H1 (cell line): ENCODE results near the gene WWC1. TPM values are rescaled to one million over a fixed set of nuclear protein-coding genes. Genes with fewer than 3 reads are reported as not detected.

ENCODE experiments used
- CTCF ChIA-PET: fragments of 300-600 bp; sonication (Branson Sonifier 250); formaldehyde crosslinking; loops from one replicate; lab custom pipeline; 2021; ENCODE audit not compliant: partially characterized antibody; lab: Charles Lee
- POLR2A ChIA-PET: fragments of 300-600 bp; sonication (Branson Sonifier 250); formaldehyde crosslinking; loops from one replicate; lab custom pipeline; 2021; ENCODE audit warnings: inconsistent platforms; ENCODE audit not compliant: partially characterized antibody; lab: Charles Lee
- DNase-seq, 2 experiments: peaks; one replicate each; pipeline versions ENCODE4 v3.0.0 to v3.0.0-alpha.2; 2010 to 2022; ENCODE audit warnings: low spot score in 2 of 2, low read depth in 1 of 2, mixed read lengths in 1 of 2
- FAIRE-seq: peaks from 2 replicates; lab custom pipeline; 2011; peaks lifted over from hg19 to GRCh38; lab: Jason Lieb, UNC
- H2AFZ ChIP-seq: 2 replicates; pipeline ENCODE4 v1.8.1; 2012; ENCODE audit warnings: low read length, inconsistent platforms
- H2AK5ac ChIP-seq: 2 replicates; pipeline ENCODE4 v1.6.1; 2013; ENCODE audit warnings: low read depth, low read length
- H2BK120ac ChIP-seq: replicated peaks from 2 replicates; pipeline ENCODE3; 2013; ENCODE audit warnings: low read depth, low read length, inconsistent platforms
- H2BK12ac ChIP-seq: 2 replicates; pipeline ENCODE4 v1.6.1; 2013; ENCODE audit warnings: low read depth, low read length
- H2BK15ac ChIP-seq: 2 replicates; pipeline ENCODE4 v1.6.1; 2013; ENCODE audit warnings: low read length
- H2BK20ac ChIP-seq: 2 replicates; pipeline ENCODE4 v1.6.1; 2013; ENCODE audit warnings: low read length
- H2BK5ac ChIP-seq: 2 replicates; pipeline ENCODE4 v1.6.1; 2013; ENCODE audit warnings: low read depth, low read length
- H3K14ac ChIP-seq: 2 replicates; pipeline ENCODE4 v1.6.1; 2013; ENCODE audit warnings: inconsistent platforms; ENCODE audit not compliant: insufficient read length
- H3K18ac ChIP-seq: 2 replicates; pipeline ENCODE4 v1.6.1; 2013; ENCODE audit warnings: low read length; ENCODE audit errors: extremely low read depth
- H3K23ac ChIP-seq: 2 replicates; pipeline ENCODE4 v1.6.1; 2013; ENCODE audit warnings: inconsistent platforms; ENCODE audit not compliant: insufficient read length
- H3K23me2 ChIP-seq: 2 replicates; pipeline ENCODE4 v1.6.1; 2013; ENCODE audit warnings: low read depth, low read length
- H3K27ac ChIP-seq: 2 replicates; pipeline ENCODE4 v1.6.1; 2011; ENCODE audit warnings: low read depth, low read length, inconsistent platforms
- H3K27me3 ChIP-seq, 4 experiments: replicated peaks in 1 of 4; 1 replicate in 1 of 4; 2 replicates in 3 of 4; pipeline versions ENCODE4 v1.6.1 to v1.8.1; 2011 to 2013; ENCODE audit warnings: low read length in 3 of 4, mild to moderate bottlenecking in 3 of 4, inconsistent platforms in 2 of 4, mixed read lengths in 2 of 4, moderate library complexity in 1 of 4; ENCODE audit not compliant: control insufficient read depth in 3 of 4, insufficient read depth in 3 of 4; ENCODE audit errors: extremely low read depth in 1 of 4
- H3K36me3 ChIP-seq, 4 experiments: 2 replicates each; pipeline versions ENCODE4 v1.6.1 to v1.8.1; 2011 to 2013; ENCODE audit warnings: mild to moderate bottlenecking in 4 of 4, low read length in 3 of 4, moderate library complexity in 2 of 4, control low read depth in 1 of 4, inconsistent platforms in 1 of 4; ENCODE audit not compliant: insufficient read depth in 4 of 4, control insufficient read depth in 2 of 4
- H3K4ac ChIP-seq: replicated peaks from 2 replicates; pipeline ENCODE3; 2013; ENCODE audit warnings: low read length, low read depth, mixed read lengths, inconsistent platforms; ENCODE audit not compliant: insufficient read length
- H3K4me1 ChIP-seq, 4 experiments: replicated peaks in 1 of 4; 1 replicate in 1 of 4; 2 replicates in 3 of 4; pipeline versions ENCODE4 v1.6.1 to v1.8.1; 2011 to 2013; ENCODE audit warnings: low read length in 3 of 4, inconsistent platforms in 2 of 4, mixed read lengths in 1 of 4; ENCODE audit not compliant: insufficient read depth in 4 of 4, control insufficient read depth in 3 of 4
- H3K4me2 ChIP-seq, 2 experiments: 2 replicates each; pipeline versions ENCODE4 v1.6.1 to v1.8.1; 2011 to 2013; ENCODE audit warnings: low read depth in 2 of 2, low read length in 2 of 2, control low read depth in 1 of 2, inconsistent platforms in 1 of 2, mild to moderate bottlenecking in 1 of 2; ENCODE audit not compliant: insufficient read depth in 1 of 2
- H3K4me3 ChIP-seq, 4 experiments: fragments of 200-600, 300-600 bp in 1 of 4; sonication (generic), shearing (Covaris generic), sonication (Bioruptor Twin) in 1 of 4; 2 replicates each; pipeline versions ENCODE4 v1.5.1 to v1.8.1; 2011 to 2016; ENCODE audit warnings: low read length in 4 of 4, low read depth in 3 of 4, control low read depth in 2 of 4, inconsistent platforms in 2 of 4, mild to moderate bottlenecking in 2 of 4, mixed read lengths in 1 of 4, moderate library complexity in 1 of 4; ENCODE audit not compliant: insufficient read depth in 2 of 4; ENCODE audit errors: extremely low read depth in 1 of 4
- H3K56ac ChIP-seq: replicated peaks from 2 replicates; pipeline ENCODE3; 2013; ENCODE audit warnings: low read depth, mild to moderate bottlenecking, mixed read lengths, low read length, inconsistent platforms; ENCODE audit not compliant: insufficient read length
- H3K79me1 ChIP-seq: 2 replicates; pipeline ENCODE4 v1.6.1; 2013; ENCODE audit warnings: low read depth, low read length, control low read depth
- H3K79me2 ChIP-seq, 2 experiments: 2 replicates each; pipeline versions ENCODE4 v1.6.1 to v1.8.1; 2012 to 2013; ENCODE audit warnings: low read length in 2 of 2, mild to moderate bottlenecking in 2 of 2, inconsistent platforms in 1 of 2; ENCODE audit not compliant: insufficient read depth in 2 of 2, control insufficient read depth in 1 of 2
- H3K9ac ChIP-seq, 4 experiments: replicated peaks in 1 of 4; 1 replicate in 1 of 4; 2 replicates in 3 of 4; pipeline versions ENCODE4 v1.6.1 to v1.8.1; 2011 to 2013; ENCODE audit warnings: low read depth in 3 of 4, low read length in 3 of 4, control low read depth in 2 of 4, mild to moderate bottlenecking in 2 of 4, moderate library complexity in 2 of 4, inconsistent platforms in 1 of 4; ENCODE audit errors: extremely low read depth in 1 of 4
- H3K9me3 ChIP-seq, 2 experiments: 2 replicates each; pipeline versions ENCODE4 v1.6.1 to v1.8.1; 2012 to 2013; ENCODE audit warnings: mild to moderate bottlenecking in 2 of 2, moderate library complexity in 2 of 2, control low read depth in 1 of 2, inconsistent platforms in 1 of 2, low read depth in 1 of 2, low read length in 1 of 2, mixed read lengths in 1 of 2; ENCODE audit not compliant: insufficient read depth in 2 of 2
- H4K20me1 ChIP-seq, 2 experiments: replicated peaks in 1 of 2; 2 replicates each; pipeline versions ENCODE3 to v1.8.1; 2011 to 2013; ENCODE audit warnings: inconsistent platforms in 2 of 2, low read length in 2 of 2, mild to moderate bottlenecking in 1 of 2; ENCODE audit not compliant: insufficient read depth in 2 of 2, control insufficient read depth in 1 of 2
- H4K5ac ChIP-seq: 2 replicates; pipeline ENCODE4 v1.6.1; 2013; ENCODE audit warnings: low read length, low read depth, mixed read lengths, inconsistent platforms; ENCODE audit not compliant: insufficient read length
- H4K8ac ChIP-seq: 2 replicates; pipeline ENCODE4 v1.8.0; 2013; ENCODE audit warnings: mild to moderate bottlenecking, moderate library complexity, low read length, inconsistent platforms; ENCODE audit not compliant: insufficient read depth; ENCODE audit errors: extremely low read depth
- H4K91ac ChIP-seq: replicated peaks from 2 replicates; pipeline ENCODE3; 2013; ENCODE audit warnings: low read length, mixed read lengths, inconsistent platforms; ENCODE audit not compliant: insufficient read length
- ASH2L ChIP-seq: fragments of 200-600, 300-600 bp; sonication (generic); IDR thresholded peaks from one replicate; pipeline ENCODE4 v1.7.1; 2017; ENCODE audit warnings: low read length
- GABPA ChIP-seq: IDR thresholded peaks from 2 replicates; pipeline ENCODE4 v1.6.1; 2011; ENCODE audit warnings: mild to moderate bottlenecking, low read length, moderate library complexity, borderline replicate concordance; ENCODE audit not compliant: insufficient read depth
- JUND ChIP-seq: IDR thresholded peaks from 2 replicates; pipeline ENCODE4 v1.6.1; 2011; ENCODE audit warnings: mild to moderate bottlenecking, improper control_type of control experiment, low read length
- NANOG ChIP-seq: IDR thresholded peaks from 2 replicates; pipeline ENCODE4 v1.6.1; 2011; ENCODE audit warnings: low read length, low read depth, mild to moderate bottlenecking, inconsistent platforms; ENCODE audit not compliant: insufficient read depth, poor library complexity, severe bottlenecking
- RFX5 ChIP-seq: IDR thresholded peaks from 2 replicates; pipeline ENCODE4 v1.6.1; 2011; ENCODE audit warnings: low read depth, low read length, improper control_type of control experiment, borderline replicate concordance
- RXRA ChIP-seq: IDR thresholded peaks from 2 replicates; pipeline ENCODE4 v1.6.1; 2011; ENCODE audit warnings: low read depth, mild to moderate bottlenecking, low read length, moderate library complexity; ENCODE audit not compliant: insufficient read depth
- WGBS, 2 experiments: shearing (Covaris generic) in 1 of 2; methylation state at CpG; one replicate each; pipeline versions ENCODE4 v1.1.6 to v1.1.7; 2013 to 2015; ENCODE audit warnings: low lambda C conversion rate in 2 of 2, mixed read lengths in 2 of 2, inconsistent platforms in 1 of 2, low coverage in 1 of 2, missing lambda C conversion rate in 1 of 2; ENCODE audit not compliant: insufficient replicate concordance in 2 of 2, insufficient coverage in 1 of 2, insufficient read length in 1 of 2; ENCODE audit errors: extremely low coverage in 1 of 2, missing lambda C conversion rate in 1 of 2; 5-methylcytosine and 5-hydroxymethylcytosine counted together
- polyA plus RNA-seq, 7 experiments: library from polyadenylated mRNA; depleted of rRNA in 3 of 7; stranded (reverse) in 5 of 7; unstranded in 2 of 7; fragments of >200 nt in 5 of 7; fragments of 200-250 nt in 2 of 7; gene quantifications; 1 replicate in 5 of 7; 2 replicates in 1 of 7; 4 replicates in 1 of 7; pipeline versions ENCODE4 v1.2.1 to v1.2.3, GENCODE V29; 2011 to 2013; ENCODE audit warnings: missing spikeins in 2 of 7, mixed read lengths in 2 of 7
- total RNA-seq: library from RNA; stranded (reverse); fragmentation: NEBNext Ultra II Directional; extraction: Animal tissue kit (Norgen Biotek cat#: 25700); gene quantifications from 2 replicates; pipeline ENCODE4 v1.2.1, GENCODE V29; 2021

The WWC1 gene
- total and polyA plus RNA-seq, 2 of the 8 experiments (the other 6 are each of a cell fraction or from before 2014, with no cell fraction given), result 16.4 to 41.1 TPM

DNA sequence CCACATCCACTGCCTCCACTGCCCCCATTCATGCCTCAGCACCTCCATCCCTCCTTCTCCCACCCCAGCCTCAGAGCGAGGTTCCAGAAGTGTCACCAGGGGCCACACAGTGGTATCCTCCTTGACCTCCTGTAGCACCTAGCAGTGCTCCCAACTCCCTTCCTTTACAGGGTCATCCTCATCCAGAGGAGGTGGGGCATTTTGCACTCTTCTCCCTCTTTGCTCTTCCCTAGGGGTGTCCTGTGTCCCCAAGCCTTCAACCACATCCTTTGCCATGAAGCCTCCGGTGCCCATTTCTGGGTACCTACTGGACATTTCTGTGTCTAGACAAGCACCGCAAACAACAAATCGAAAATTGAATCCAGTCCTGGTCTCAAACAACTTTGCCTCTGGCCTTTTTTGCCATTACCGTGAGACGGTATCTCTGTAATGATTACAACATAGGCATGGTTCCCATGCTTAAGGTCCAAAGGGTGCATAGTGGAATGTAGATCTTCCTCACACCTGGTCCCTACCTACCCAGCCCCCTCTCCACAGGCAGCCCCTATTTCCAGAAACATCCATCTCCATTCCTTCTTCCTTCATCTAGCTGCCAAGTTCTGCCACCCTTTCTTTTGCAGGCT, 17.6 kb downstream of the WWC1 start:
- Histone ChIP-seq H3K4me3 (no peak overlapping the region), H3K9ac (no peak overlapping the region), H2BK20ac (no peak overlapping the region), H2AK5ac (no peak overlapping the region), H3K79me1 (peaks cover 3% of the 10 kb centered on the region), H2BK5ac (no peak overlapping the region), H3K4me1 (no peaks in the 10 kb centered on the region), H3K36me3 (no peaks in the 10 kb centered on the region), H3K27ac (no peak overlapping the region), H3K79me2 (peaks cover 7 to 31% of the 10 kb centered on the region in 2 experiments; a peak in 3 of 4 replicates), H3K9me3 (no peaks in the 10 kb centered on the region), H3K14ac (no peak overlapping the region), H3K4ac (no peak overlapping the region), H2BK120ac (no peak overlapping the region), H3K18ac (no peak overlapping the region), H2BK15ac (no peak overlapping the region), H3K27me3 (peaks cover 0 to 14% (median 6%) of the 10 kb centered on the region in 4 experiments; a peak in 5 of 7 replicates), H2AFZ (no peak overlapping the region), H3K4me2 (no peak overlapping the region), H4K8ac (no peak overlapping the region), H4K91ac (no peak overlapping the region), H4K5ac (no peak overlapping the region), H2BK12ac (no peak overlapping the region), H3K23me2 (0 out of 2 replicates have a peak, but pooled peaks cover 3% of the 10 kb centered on the region), H3K23ac (no peak overlapping the region), H3K56ac (no peak overlapping the region), H4K20me1 (peaks cover 12 to 22% of the 10 kb centered on the region in 2 experiments)
- 83% methylated on average over 6 of the region's 6 CpGs; no CpG with 5 or more reads in 1 of the 2 experiments for WGBS, 2 experiments
- ChIA-PET POLR2A (interaction anchor here (0.7 to 1.0 kb wide), 2 partner anchors 9 to 17 kb away, joined by 3 read pairs; partner anchors contain the start of gene WWC1), CTCF (interaction anchor here (0.9 to 6.7 kb wide), 2 partner anchors 15 to 102 kb away, joined by 3 to 56 read pairs; partner anchors contain the start of gene WWC1)
- FAIRE-seq (no peak), DNase-seq (no peak)
- TF ChIP-seq JUND, result no peak
- no peak for TF ChIP-seq RXRA
- no peak for TF ChIP-seq GABPA
- no peak for TF ChIP-seq RFX5
- TF ChIP-seq ASH2L, result no peak
- no peak for TF ChIP-seq NANOG
